Esophagus squamous epithelium (tissue), 5 donors: ENCODE results near the gene RAP1B. TPM values are rescaled to one million over a fixed set of nuclear protein-coding genes. Genes with fewer than 3 reads are reported as not detected.
A peak's percentile ranks its signal among the peaks of the same experiment; 100 is the strongest.

ENCODE experiments used
- DNase-seq: peaks from one replicate; lab custom pipeline; 2025; lab: John Stamatoyannopoulos, UW
- H3K27ac ChIP-seq, 4 donors: fragments of 200-600 bp; sonication (generic); one replicate each; pipeline ENCODE4 v1.5.1; 2016 to 2019; ENCODE audit warnings: mild to moderate bottlenecking in 1 of 4
- H3K27me3 ChIP-seq, 4 donors: fragments of 200-600 bp; sonication (generic); 1 replicate in 3 of 4; 2 replicates in 1 of 4; pipeline versions ENCODE4 v1.5.1 to v1.6.0; 2017 to 2021; ENCODE audit warnings: antibody characterized with exemption in 1 of 4
- H3K36me3 ChIP-seq, 3 donors: fragments of 200-600 bp; sonication (generic); one replicate each; pipeline ENCODE4 v1.5.1; 2016 to 2019
- H3K4me1 ChIP-seq, 3 donors: fragments of 200-600 bp; sonication (generic); one replicate each; pipeline ENCODE4 v1.5.1; 2017 to 2019
- H3K4me3 ChIP-seq, 4 donors: fragments of 200-600 bp; sonication (generic); 1 replicate in 3 of 4; 2 replicates in 1 of 4; pipeline ENCODE4 v1.5.1; 2016 to 2019; ENCODE audit warnings: mild to moderate bottlenecking in 2 of 4, moderate library complexity in 1 of 4
- H3K9me3 ChIP-seq, 3 donors: fragments of 200-600 bp; sonication (generic); one replicate each; pipeline ENCODE4 v1.5.1; 2016 to 2019
- POLR2A ChIP-seq, 4 donors: fragments of 450-650 bp; IDR thresholded peaks; one replicate each; pipeline ENCODE4 v1.6.1; 2017; ENCODE audit warnings: antibody characterized with exemption in 4 of 4, mild to moderate bottlenecking in 4 of 4, moderate library complexity in 3 of 4
- WGBS, 2 donors: methylation state at CpG; one replicate each; pipeline ENCODE4 v1.1.5; 2018; 5-methylcytosine and 5-hydroxymethylcytosine counted together
- intact Hi-C: fragments of 100-400 bp; cut with DNase I; formaldehyde crosslinking; loops from one replicate; pipeline ENCODE4 v1.15.0; 2022
- total RNA-seq, 4 donors: library from RNA; depleted of rRNA; stranded (reverse); fragments of >200 nt; gene quantifications; one replicate each; pipeline ENCODE4 v1.1.0, GENCODE V29; 2016
- TF ChIP-seq, protein P1 (sequence below), 6 experiments: fragments of 450-650 bp in 4 of 6; fragments of 200-600 bp in 2 of 6; sonication (generic) in 2 of 6; IDR thresholded peaks; one replicate each; pipeline ENCODE4 v1.5.1; 2016 to 2019; ENCODE audit warnings: antibody characterized with exemption in 6 of 6, mild to moderate bottlenecking in 4 of 6, moderate library complexity in 4 of 6
- donor health status: DM: yes; HTN: yes; CAD: no.

Gene RAP1B
- total RNA-seq, 4 donors from 2014 or later: 66.9 to 133 (median 120) TPM

DNA sequence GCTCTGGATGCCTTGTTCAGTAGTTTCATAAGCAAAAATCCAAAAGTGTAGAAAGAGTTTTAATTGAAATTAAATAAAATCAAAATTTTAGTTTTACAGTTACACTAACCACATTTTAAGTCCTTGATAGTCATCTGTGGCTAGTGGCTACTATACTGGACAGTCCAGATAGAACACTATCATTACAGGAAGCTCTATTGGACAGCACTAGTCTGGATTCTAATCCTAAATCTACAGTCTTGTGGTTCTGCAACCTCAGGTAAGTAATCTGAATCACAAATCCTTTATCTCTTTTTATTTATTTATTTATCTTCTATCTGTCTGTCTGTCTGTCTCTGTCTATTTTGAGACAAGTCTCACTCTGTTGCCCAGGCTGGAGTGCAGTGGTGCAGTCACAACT is 18.0 kb downstream of the RAP1B start:
- no peak overlapping the region for H3K4me3 ChIP-seq
- H3K27me3 ChIP-seq: no peaks in the 10 kb centered on the region
- DNase-seq: no peak
- no peak overlapping the region for H3K27ac ChIP-seq
- intact Hi-C loops: no loop called here
- TF ChIP-seq POLR2A (IDR thresholded peaks at IDR 0.05): no peak
- TF ChIP-seq, protein P1, sequence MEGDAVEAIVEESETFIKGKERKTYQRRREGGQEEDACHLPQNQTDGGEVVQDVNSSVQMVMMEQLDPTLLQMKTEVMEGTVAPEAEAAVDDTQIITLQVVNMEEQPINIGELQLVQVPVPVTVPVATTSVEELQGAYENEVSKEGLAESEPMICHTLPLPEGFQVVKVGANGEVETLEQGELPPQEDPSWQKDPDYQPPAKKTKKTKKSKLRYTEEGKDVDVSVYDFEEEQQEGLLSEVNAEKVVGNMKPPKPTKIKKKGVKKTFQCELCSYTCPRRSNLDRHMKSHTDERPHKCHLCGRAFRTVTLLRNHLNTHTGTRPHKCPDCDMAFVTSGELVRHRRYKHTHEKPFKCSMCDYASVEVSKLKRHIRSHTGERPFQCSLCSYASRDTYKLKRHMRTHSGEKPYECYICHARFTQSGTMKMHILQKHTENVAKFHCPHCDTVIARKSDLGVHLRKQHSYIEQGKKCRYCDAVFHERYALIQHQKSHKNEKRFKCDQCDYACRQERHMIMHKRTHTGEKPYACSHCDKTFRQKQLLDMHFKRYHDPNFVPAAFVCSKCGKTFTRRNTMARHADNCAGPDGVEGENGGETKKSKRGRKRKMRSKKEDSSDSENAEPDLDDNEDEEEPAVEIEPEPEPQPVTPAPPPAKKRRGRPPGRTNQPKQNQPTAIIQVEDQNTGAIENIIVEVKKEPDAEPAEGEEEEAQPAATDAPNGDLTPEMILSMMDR (IDR thresholded peaks at IDR 0.05): no peak
- H3K9me3 ChIP-seq: peaks cover 0 to 9% (median 6%) of the 10 kb centered on the region in 3 donors
- H3K4me1 ChIP-seq: peaks cover 9 to 65% (median 29%) of the 10 kb centered on the region in 3 donors
- peaks cover 0 to 40% (median 0%) of the 10 kb centered on the region in 3 donors for H3K36me3 ChIP-seq

GRCh38 chr12:68630050-68630449 is 19.4 kb downstream of the RAP1B start:
- Histone ChIP-seq H3K9me3 (peaks cover 0 to 9% (median 6%) of the 10 kb centered on the region in 3 donors), H3K4me3 (no peak overlapping the region), H3K4me1 (peaks cover 9 to 65% (median 41%) of the 10 kb centered on the region in 3 donors), H3K36me3 (peaks cover 0 to 31% (median 0%) of the 10 kb centered on the region in 3 donors), H3K27me3 (no peaks in the 10 kb centered on the region), H3K27ac (no peak overlapping the region)
- intact Hi-C loops: no loop called here
- DNase-seq: no peak
- no peak for TF ChIP-seq POLR2A (IDR thresholded peaks at IDR 0.05)

GRCh38 chr12:68630598-68630997 is 19.9 kb downstream of the RAP1B start:
- WGBS, 2 donors: 85 to 89% methylated on average over 7 of the region's 7 CpGs
- peaks cover 0 to 9% (median 6%) of the 10 kb centered on the region in 3 donors for H3K9me3 ChIP-seq
- H3K27ac ChIP-seq: peak overlapping the region in 1 of 4 donors; percentile 39
- H3K4me1 ChIP-seq: peaks cover 9 to 68% (median 46%) of the 10 kb centered on the region in 3 donors
- H3K4me3 ChIP-seq: no peak overlapping the region
- no peak for TF ChIP-seq POLR2A (IDR thresholded peaks at IDR 0.05)
- TF ChIP-seq, protein P1 (IDR thresholded peaks at IDR 0.05): no peak
- DNase-seq: no peak
- no peaks in the 10 kb centered on the region for H3K27me3 ChIP-seq
- H3K36me3 ChIP-seq: peaks cover 0 to 26% (median 0%) of the 10 kb centered on the region in 3 donors
- intact Hi-C loops: no loop called here

DNA sequence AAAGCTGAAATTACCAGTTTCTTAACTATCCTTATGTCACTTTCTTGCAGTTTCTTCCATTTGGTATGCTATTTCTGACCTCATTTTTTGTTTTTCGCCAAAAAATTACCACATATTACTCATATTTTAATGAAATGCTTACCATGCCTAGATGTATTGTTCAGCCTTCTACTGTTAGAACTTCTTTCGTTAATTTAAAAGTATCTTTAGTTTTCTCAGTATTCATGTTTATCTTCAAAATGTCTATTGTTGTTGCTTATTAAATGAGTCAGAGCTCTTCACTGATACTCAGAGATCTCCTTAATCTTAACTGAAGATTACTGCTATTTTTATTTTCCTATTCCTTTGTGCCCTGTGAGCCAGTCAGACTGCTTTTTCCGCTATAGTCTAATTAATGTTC is 20.5 kb downstream of the RAP1B start:
- Histone ChIP-seq H3K27ac (peak overlapping the region in 1 of 4 donors; percentile 39), H3K36me3 (peaks cover 0 to 19% (median 0%) of the 10 kb centered on the region in 3 donors), H3K4me1 (peaks cover 9 to 74% (median 50%) of the 10 kb centered on the region in 3 donors), H3K4me3 (no peak overlapping the region), H3K27me3 (no peaks in the 10 kb centered on the region), H3K9me3 (peaks cover 0 to 9% (median 6%) of the 10 kb centered on the region in 3 donors)
- 54 to 63% methylated on average over 3 of the region's 3 CpGs for WGBS, 2 donors
- no peak for DNase-seq
- intact Hi-C loops: no loop called here
- TF ChIP-seq, protein P1 (IDR thresholded peaks at IDR 0.05): no peak
- no peak for TF ChIP-seq POLR2A (IDR thresholded peaks at IDR 0.05)

GRCh38 chr12:68632486-68632885 is 21.8 kb downstream of the RAP1B start:
- intact Hi-C loops: no loop called here
- TF ChIP-seq POLR2A (IDR thresholded peaks at IDR 0.05): no peak
- TF ChIP-seq, protein P1 (IDR thresholded peaks at IDR 0.05): no peak
- Histone ChIP-seq H3K27me3 (no peaks in the 10 kb centered on the region), H3K27ac (no peak overlapping the region), H3K4me3 (no peak overlapping the region), H3K4me1 (peaks cover 9 to 87% (median 56%) of the 10 kb centered on the region in 3 donors), H3K9me3 (peaks cover 0 to 9% (median 6%) of the 10 kb centered on the region in 3 donors), H3K36me3 (peaks cover 0 to 7% (median 0%) of the 10 kb centered on the region in 3 donors)
- no peak for DNase-seq
